T-helper 22 cell (primary cell): ENCODE measurements around the gene MPRIP.

Experiments used
- DNase-seq: peaks from one replicate; pipeline ENCODE4 v3.0.0-alpha.2; 2020; ENCODE audit warnings: low read depth

The MPRIP gene

DNA sequence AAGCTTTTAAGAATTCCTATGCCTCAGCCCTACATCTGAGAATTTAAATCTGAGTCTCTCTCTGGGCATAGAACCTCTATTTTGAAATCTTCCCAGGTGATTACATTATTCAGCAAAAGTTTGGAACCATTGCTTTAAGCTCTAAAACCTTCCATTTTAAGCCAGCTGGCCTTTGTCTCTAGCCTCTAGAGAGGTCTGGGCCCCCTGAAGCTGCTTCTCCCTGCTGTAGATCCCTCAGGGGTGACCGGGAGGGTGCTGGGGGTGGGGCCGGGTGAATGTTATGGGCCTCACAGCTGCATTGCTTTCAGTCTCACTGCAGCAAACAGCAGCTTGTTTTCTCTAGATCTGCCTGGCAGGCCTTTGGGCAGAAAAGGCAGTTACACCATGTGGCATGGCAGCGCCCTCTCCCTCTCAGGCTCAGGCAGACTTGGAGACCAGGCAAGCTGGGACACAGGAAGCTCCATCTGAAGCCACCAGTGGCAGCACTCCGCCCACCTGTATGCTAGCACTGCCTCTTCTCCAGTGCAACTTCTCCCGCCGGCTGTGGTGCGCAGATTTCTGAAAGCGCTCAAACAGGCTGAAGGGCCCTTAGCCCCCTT lies 66.3 kb downstream of the MPRIP start:
- no peak for DNase-seq

DNA sequence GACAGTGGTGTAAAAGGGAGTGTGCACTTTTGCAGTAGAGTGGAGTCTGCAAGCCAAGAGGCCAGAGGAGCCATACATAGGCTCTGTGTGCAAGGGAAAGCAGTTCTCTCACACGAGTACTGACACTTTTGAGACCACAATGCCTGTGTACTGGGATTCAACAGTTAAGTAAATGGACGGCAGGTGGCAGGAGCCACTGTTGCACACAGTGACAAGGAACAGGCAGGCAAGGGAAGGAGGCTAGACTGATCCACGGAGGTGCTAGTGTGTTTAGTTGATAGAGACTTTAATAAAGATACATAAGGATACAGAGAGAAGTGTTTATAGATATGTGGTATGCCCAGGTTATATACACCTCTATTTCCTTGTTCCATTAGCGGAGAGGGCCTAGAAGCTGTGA lies 67.0 kb downstream of the MPRIP start:
- DNase-seq = no peak

DNA sequence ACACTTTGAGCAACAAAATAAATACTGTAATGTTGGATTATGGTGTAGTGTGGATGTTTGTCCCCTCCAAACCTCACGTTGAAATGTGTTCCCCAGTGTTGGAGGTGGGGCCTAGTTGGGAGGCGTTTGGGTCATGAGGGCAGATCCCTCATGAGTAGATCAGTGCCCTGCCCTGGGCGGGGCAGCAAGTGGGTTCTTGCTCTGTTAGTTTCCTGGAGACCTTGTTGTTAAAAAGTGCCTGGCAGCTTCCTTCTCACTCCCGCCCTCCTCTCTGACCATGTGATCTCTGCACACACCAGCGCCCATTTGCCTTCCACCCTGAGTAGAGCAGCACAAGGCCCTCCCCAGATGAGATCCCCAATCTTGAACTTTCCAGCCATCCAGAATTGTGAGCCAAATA lies 67.7 kb downstream of the MPRIP start:
- peak; percentile 21 for DNase-seq

GRCh38 chr17:17110520-17110919 lies 68.3 kb downstream of the MPRIP start:
- no peak for DNase-seq

GRCh38 chr17:17111401-17112393 lies 69.4 kb downstream of the MPRIP start:
- DNase-seq = no peak

DNA sequence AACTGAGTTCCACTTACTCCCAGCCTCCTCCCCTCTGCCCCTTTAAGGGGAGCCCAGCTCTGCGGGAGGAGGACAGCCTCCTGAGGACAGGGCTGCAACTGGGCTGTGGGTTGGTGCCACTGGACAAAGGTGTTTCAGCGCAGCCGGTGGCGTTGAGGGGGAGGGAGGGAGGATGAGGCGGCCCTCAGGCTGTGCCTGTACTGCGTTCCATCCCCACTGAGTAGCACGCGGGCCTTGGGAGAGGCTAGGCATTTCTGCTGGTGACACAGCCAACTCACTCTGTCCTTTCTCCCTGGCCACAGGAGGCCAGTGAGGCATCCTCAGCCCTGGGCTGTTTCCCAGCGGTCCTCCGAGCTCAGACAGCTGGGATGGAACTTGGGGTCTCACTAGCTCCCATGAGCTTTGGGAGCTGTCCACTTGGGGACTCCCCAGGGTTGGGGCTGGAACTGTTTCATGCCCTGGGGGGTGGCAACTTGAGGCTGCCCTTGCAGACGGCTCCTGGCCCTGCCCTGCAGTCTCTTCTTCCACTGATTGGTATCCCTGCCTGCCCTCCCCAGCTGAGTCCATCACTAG lies 70.5 kb downstream of the MPRIP start:
- no peak for DNase-seq

- no peak for DNase-seq
These were observed 72.5 kb downstream of the MPRIP start for GRCh38 chr17:17114592-17115225.

- no peak for DNase-seq
These were observed 73.4 kb downstream of the MPRIP start for GRCh38 chr17:17115620-17116019.

- no peak for DNase-seq
These were observed 74.1 kb downstream of the MPRIP start for GRCh38 chr17:17116406-17116805.

DNA sequence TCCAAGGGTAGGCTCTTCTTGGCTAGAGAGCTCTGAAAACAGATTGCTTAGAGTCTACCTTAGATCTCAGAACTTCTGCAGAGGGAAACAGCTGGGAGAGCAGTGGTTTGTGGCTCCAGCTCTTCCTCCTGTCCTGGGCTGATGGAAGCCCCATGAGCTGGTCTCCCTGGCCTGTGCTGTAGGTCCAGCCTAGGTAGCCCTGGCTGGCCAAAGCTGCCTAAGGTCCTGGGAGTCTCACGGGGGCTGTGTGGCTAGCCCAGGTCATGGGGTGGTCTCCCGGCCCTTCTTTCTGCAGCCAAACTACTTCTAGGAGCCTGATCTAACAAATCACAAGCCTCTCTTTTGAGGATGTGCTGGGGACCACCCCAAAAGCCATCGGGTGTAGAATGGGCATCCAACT lies 75.7 kb downstream of the MPRIP start:
- no peak for DNase-seq

- no peak for DNase-seq
These were observed 76.1 kb downstream of the MPRIP start for GRCh38 chr17:17118399-17118798.

DNA sequence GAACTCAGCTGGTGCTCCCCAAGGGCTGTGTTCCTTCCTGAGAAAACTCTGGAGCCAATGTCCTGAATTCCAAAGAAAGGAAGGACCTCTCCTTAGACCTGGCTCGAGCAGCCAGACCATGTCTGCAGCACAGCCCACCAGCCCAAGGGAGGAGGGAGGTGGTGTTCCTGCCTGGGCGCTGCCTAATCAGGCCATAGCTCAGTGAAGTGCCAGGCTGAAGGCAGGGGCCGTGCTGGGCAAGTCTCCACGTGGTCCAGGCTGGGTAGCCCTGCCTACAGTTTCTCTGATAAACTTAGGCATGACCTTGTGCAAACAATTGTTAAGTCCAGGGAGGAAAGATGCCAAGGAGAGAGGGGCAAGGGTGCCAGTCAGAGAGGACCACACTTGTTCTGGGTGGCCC lies 76.8 kb downstream of the MPRIP start:
- DNase-seq = no peak

DNA sequence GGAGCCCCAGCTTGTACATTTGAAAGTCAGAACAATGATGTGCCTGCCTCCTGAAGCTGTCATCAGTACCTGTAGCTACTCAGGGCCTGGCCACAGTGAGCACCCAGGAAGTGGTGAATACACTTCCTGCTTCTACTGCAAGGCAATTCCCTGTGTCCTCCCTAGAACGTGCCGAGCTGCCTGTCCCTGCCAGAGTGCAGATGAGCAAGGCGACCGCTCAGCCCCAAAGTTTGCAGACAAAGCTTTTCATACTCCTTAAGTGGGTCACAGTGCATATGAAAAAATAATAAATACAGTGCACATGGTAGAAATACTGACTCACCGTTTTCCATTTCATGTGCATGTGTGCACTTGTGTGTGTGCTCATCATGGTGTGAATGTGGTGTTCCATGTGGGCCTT lies 77.3 kb downstream of the MPRIP start:
- DNase-seq = peak; percentile 73

DNA sequence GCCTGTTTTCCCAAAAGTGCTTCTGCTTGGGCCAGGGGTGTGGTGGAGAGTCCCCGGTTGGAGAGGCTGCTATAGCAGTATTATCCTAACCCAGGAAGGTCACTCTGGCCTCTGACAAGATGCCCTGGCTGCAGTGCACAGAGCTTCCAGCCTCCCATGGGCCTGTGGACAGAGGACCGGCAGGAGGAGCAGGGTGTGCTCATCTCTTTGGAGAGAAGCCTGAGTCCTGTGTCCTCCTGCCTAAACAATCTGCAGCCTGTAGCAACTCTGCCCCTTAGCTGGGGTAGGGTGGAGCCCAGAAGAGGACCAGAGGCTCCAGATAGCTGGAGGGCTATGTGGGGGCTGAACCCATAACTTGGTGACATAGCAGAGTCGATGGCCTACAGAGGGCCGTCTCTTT lies 78.0 kb downstream of the MPRIP start:
- DNase-seq = no peak

DNA sequence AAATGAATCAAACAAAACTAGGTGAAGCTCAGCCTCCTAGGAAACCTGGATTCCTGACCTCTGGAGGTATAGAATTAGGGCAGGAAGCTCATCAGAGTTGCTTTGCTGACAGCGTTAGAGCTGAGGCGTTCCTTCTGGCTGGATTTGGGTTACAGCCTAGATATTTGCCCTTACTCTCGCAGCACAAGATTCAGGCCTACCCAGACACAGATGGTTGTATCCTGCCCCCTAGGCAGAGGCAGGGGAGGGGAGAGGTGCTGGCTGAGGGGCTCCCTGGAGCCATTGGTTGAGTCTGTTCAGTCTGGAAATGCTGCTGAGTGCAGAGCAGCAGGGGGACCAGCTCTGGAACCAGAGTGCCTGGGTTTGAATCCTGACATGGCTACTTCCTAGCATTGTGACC lies 78.4 kb downstream of the MPRIP start:
- no peak for DNase-seq

GRCh38 chr17:17121162-17121561 lies 78.9 kb downstream of the MPRIP start:
- DNase-seq = no peak

DNA sequence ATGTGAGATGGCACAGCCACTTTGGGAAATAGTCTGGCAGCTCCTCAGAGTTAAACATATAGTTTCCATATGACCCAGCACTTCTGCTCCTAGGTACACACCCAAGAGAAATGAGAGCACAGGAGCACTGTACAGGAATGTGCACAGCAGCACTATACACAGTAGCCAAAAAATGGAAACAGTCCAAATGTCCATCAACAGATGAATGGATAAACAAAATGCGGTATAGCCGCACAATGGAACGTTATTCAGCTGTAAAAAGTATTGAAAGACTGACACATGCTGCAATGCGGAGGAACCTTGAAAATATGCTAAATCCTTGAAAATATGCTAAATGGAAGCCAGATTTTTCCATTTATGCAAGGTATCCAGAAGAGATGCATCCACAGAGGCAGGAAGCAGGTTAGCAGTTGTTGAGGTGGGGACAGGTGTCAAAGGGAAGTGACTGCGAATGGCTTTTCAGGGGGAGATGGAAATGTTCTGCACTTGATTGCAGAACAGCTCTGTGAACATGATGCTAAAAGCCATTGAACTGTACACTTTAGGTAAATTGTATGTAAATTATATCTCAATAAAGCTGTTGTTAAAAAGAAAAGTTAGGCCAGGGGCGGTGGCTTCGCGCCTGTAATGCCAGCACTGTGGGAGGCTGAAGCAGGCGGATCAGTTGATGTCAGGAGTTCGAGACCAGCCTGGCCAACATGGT lies 80.7 kb downstream of the MPRIP start:
- DNase-seq = no peak

DNA sequence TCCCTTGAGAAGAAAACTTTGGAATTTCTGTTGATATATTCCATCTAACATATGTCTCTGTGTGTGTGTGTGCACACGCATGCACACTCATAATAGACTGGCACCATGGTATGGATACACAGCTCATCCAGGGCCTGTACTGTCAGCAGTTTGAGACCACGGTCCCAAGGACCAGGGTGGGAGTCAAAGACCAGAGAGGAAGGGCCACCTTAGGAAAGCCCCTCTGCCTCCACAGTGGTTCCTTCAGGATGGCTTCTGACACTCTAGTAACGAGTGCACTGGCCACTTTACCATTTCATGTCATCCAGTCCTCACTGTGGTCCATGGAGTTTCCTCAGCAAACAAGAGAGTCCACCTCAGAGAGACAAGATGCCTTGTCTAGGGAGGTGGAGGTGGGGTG lies 82.1 kb downstream of the MPRIP start:
- DNase-seq = no peak

GRCh38 chr17:17125136-17126084 lies 83.2 kb downstream of the MPRIP start:
- no peak for DNase-seq

DNA sequence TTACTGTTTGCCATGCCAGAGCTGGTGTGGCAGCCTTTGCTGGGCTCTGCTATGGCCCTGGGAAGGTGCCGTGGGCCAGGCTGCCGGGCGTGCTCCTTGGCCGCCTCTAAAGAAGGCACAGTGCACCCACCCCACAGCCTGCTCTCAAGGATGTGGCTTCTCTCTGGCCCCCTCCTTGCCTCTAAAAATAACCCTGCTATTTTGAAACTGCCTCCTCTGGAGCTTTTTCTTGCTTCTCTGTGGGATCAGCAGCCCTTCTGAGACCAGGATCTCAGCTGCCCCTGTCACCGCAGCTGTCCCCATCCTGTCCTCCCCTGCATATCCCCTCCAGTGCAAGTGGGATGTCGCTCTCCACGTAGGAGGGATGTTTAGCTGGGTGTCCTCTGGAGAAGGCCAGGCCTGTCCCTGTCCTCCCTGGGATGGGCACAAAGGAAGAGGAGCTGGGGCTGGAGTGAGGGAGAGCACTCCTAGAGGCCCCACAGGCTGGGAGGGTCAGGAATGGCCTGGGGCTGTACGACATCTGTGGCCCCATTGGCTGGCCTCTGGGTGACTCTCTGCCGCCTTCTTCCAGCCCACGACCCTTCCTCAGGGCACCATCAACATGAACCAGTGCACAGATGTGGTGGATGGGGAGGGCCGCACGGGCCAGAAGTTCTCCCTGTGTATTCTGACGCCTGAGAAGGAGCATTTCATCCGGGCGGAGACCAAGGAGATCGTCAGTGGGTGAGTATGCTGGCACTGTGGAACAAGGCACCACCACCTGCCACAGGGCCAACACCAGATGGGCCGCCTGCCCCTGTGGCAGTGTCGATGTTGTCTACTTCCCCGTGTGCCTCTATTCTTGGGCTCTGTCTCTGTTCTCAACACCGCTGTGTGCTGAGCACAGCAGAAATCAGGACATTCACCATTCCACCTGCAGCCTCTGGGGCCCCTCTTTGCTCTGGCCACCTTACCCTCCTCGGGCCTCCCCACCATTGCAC lies 84.2 kb downstream of the MPRIP start:
- no peak for DNase-seq
